ENCODE results near the gene SORCS2.

GRCh38 chr4:7179158-7179557 lies 13.2 kb upstream of the SORCS2 start:
- TF ChIP-seq POLR2A (IDR thresholded peaks at IDR 0.05; ENCODE audit: low read length) (no peak), GATA1 (IDR thresholded peaks at IDR 0.05; ENCODE audit: low read depth, low read length) (no peak)
